GM19463 (cell line): Measurements from ENCODE around the gene FGF1.

Source experiments
- ATAC-seq: cut with Tn5 transposase; IDR thresholded peaks from one replicate; pipeline ENCODE4 v1.9.1; 2021; ENCODE audit warnings: mild to moderate bottlenecking, moderate library complexity; ENCODE audit not compliant: unreplicated experiment

FGF1 gene

DNA sequence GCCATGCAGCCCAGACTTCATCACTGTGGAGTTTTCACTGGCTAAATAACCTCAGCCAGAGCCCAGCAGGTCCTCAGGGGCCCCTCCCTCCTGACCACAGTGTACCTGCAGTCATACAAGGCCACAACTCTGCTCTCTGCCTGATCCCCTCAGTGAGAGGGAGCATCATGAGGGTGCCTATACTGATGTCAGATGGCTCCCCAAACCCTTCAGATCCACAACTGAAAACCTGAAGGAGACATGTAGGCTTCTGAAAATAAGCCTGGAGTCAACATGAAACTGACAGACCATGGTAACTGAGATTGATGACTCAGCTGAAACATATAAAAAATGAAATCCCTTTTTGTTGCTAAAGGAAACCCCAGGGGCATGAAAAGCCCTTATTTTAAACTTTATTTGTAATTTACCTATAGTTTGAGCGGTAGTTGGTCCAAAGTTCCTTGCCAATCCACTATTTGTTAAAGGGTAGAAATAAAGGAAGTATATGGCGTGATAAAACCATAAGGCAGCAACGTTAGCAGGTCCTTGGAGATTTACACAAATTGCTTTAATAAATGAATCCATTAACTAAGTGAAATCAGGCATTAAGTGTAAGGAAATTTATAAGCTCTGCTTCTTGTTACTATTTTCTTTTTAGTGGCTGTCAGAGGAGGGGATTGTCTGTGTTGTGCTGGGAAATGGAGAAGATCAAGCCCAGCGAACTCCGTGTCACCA is 68.3 kb downstream of the FGF1 start:
- ATAC-seq: peak; percentile 44

DNA sequence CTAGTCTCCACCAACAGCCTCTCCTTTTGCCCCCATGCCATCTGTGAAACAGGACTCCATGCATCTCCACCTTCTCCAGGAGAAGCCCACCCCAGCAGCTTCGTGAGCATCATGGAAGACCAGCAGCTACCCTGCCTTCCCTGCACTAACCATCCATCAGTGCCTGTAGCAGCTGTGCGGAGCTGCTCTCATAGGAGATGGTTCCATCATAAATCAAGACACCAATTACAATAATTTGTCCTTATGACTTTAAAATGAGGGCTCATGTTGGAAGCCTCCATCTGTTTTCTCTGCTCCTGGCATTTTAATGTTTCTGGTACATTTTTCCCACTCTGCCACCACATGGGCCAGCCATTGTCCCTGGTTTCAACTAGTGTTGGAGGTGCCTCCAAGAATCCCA is 69.9 kb downstream of the FGF1 start:
- ATAC-seq: no peak

DNA sequence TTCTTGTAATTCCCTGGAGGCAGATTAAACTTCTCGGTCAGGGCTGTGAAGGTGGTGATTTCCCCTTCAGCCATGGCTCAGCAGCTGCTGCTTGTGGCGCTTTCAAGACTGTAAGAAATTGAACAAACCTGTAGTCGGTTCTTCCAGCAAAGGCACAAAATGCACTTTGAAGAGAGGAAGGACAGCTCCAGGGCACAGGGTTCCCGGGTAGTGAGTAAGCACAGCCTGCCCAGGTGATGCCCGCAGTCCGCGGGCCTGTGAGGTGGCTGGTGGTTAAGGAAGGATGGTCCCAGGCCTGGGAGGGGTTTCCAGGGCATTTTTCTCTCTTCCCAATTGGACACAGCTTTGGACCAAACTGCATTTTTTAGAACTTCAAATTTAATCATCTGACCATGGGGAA is 71.8 kb downstream of the FGF1 start:
- no peak for ATAC-seq

- ATAC-seq: no peak
These were observed 72.6 kb downstream of the FGF1 start for GRCh38 chr5:142613271-142613671.

DNA sequence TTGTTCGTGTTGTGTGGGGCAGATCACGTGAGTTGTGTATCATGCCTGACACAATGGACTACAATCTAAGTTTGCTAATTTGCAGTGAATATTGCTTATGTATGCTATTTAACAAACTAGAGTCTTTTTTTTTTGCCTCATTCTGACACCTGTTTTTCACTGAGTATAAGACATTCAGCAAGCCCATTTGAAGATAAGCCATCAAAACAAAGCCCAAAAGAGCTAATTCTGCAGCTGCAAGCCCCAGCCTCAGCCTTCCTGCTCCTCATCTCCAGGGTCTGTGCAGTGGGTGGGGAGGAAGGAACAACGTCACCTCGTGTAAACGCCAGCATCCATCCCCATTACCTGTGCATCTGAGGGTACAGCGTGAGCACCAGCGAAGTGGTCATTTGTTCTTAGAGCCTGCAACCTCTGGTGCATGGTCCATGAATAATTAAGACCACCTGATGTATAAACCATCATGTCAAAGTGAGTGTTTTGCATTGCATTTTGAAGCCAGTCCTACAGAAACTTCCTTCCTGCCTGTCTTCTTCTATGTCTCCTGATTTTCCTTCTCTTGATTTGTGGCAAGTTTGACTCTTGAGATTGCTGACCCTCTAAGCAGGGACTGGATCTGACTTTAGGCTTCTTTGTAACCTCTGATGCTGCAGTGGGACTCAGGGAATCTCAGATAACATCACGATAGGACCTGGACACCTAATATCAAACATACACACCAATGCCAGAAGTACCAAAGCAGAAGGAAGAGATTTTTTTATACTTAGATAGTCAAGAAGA is 73.2 kb downstream of the FGF1 start:
- ATAC-seq: no peak

- ATAC-seq: peak; percentile 97
These were observed 74.7 kb downstream of the FGF1 start for GRCh38 chr5:142611154-142611553.

DNA sequence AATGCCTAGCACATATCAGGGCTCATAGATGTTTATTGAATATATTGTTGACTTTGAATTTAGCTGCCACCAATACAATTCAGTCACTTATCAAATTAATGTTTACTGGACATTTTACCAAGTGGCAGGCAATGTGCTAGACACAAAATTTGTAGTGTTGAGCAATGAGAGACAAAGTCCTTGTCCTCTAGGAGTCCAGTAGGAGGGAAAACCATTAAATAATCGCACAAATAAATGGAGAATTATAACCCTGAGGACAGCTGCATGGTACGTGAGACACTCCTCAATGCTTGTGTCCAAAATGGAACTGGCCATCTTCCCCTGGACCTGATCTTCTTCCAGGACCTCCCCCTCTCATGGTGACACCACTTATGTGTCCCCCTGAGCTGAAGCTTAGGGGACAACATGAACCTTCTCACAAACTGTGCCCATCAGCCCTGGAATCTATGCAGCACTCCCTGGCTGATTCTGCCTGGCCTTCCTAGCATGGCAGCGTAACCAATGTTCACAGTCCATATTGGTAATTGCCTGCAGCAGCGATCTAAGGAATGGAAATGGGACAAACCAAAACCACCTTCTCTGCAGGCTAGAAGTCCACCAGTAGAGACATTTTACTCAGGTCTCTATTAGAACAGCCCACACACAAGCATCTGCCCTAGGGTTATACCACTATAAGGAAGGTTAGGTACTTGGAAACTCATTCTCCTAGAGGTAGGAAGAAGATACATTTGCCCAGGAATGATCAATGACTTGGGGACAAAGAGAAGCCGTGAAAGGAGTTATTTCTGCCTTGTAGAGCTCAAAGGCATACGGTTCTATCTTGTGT is 75.5 kb downstream of the FGF1 start:
- ATAC-seq: no peak

- ATAC-seq: no peak
These were observed 76.7 kb downstream of the FGF1 start for GRCh38 chr5:142609142-142609541.

- ATAC-seq: no peak
These were observed 77.8 kb downstream of the FGF1 start for GRCh38 chr5:142608081-142608480.

- no peak for ATAC-seq
These were observed 80.3 kb downstream of the FGF1 start for GRCh38 chr5:142605611-142606010.

DNA sequence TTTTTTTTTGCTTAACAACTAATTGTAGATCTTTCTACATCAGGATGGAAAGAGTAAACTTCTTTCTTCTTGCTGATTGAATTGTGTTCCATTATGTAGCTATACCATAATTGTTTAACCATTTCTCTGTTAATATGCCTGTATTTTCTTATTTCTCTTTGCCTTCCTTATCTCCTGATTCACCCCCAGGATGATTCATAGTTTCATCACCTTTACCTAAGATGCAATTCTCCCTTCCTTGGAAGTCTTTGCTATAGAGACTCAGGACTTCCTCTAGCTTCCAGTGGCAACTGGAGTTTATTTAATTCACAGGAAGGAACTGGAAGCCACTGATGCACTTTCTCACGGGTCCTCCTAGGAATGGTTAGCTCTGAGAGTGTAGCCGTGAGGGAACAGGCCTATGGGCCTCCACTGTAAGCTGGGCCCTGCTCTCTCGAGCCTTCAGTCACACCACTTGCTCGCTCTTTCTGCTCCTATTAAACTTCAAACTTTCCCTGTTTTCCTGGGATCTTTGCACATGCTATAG is 83.1 kb downstream of the FGF1 start:
- no peak for ATAC-seq

DNA sequence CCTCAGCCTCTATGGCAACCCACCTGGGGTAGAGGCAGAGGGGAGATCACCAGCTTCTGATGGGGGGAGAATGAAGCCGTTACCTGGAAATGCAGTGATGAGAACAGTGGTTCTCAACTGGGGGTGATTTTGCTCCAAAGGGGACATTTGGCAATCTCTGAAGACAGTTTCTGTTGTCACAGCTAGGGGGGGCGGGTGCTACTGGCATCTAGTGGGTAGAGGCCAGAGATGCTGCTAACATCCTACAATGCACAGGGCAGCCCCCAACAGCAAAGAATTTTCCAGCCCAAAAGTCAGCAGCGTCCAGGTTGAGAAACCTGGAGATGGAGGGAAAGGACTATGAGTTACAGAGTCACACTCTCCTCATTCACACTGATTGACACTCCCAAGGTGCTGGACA is 84.5 kb downstream of the FGF1 start:
- ATAC-seq: no peak

DNA sequence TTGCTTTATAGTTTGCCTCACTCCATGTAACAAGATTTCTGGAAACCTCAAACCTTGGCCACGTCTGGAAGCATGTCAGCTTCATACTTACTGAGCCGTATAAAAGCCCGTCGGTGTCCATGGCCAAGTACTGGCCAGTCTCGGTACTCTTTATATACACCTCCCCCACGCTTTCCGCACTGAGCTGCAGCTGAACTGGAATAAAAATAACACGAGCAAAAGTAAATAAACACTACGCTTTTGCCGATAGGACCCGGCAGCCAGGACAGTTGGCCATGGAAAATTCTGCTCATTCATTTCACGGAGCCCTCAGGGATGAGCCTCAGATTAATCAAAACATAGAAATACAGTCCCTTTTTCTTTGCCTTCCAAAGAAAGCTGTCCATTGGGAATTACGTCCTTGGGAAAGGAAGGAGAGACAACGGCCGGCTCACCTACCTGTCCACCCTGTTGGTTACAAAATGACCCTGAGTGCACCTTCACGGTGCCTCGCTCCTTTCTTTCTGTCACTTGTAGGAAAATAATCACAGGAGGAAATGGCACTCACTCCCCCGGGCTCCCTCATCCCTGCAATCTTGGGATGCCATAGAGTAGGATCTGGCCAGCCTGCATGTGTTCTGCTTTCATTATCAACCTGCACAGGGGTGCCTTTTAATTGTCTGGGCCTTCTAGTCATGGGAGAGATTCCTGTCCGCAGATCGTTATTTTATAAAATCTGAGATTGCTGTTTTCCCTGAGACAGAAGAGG is 85.1 kb downstream of the FGF1 start:
- no peak for ATAC-seq

GRCh38 chr5:142600092-142600491 is 85.8 kb downstream of the FGF1 start:
- no peak for ATAC-seq

DNA sequence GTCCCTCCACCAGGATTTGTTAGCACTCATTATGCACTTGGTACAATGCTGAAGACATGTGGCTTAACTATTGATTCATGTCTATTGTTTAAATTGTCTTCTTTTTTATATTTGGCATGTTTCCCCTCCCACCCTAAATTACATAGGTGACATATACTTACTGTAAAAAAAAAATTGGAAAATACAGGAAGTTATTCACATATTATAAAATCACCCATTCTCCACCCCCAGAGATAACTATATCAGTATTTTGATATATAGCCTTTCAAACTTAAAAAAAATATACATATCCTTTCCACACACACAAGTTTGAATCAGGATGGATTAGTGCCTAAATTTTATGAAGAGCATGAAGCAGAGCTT is 87.6 kb downstream of the FGF1 start:
- ATAC-seq: no peak

DNA sequence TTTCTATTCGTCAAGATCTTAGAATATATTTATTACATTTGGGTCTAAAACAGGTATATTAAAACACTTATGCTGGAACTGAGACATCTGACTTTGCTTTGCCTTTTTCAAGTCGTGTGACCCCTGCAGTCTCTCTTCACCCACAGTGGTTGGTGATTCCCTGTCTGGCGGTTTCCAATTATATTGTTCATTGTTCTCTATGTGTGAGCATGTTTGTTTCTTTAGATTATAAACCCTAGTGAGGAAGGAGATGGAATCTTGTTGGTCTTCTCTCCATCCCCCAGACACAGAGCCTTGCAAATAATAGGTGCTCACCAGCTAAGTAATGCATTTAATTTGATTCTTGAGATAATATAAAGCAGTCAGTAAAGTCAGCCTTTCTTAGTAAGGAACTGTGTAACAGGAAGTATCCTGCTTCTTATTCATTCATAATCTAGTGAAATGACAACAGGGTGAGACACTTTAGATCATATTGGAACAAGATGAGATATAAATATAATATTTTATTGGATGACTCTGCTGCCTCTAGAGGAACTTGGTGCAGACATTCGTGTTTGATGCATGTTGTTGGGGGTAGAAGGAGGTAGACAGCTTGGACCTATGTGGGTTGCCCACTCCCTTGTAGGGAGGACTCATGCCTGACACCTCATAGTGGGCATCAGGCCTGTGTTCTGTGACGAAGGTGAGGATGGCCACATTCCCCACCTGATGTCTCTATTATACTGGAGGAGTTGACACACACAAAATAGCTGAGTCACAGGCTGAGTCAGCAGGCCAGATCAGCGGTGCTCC is 88.1 kb downstream of the FGF1 start:
- no peak for ATAC-seq

- ATAC-seq: no peak
These were observed 88.9 kb downstream of the FGF1 start for GRCh38 chr5:142597025-142597424.

DNA sequence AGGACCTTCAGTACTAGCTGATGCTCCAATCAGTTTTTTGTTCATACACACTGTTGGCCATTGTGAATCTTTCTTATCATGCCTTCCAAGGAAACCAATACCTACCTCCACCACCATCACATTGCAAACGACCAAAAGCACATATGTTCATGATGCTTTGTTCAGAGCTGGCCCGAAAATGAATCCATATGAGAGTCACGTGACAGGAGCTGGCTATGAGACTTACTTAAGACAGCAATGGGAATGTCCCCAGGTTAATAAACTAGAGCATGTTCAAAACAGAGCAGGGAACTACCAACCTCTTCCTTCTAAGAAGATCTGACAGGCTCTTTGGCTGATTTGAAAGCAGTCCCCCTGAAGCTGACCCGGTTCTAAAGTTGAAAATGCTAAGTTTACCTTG is 93.5 kb downstream of the FGF1 start:
- no peak for ATAC-seq

GRCh38 chr5:142590451-142591231 is 95.2 kb downstream of the FGF1 start:
- ATAC-seq: no peak
